IPS-18a (cell line): ENCODE measurements around the gene DCST1.

Experiments used
- H3K27ac ChIP-seq: one replicate; pipeline ENCODE4 v1.5.1; 2013; ENCODE audit warnings: low read length
- H3K27me3 ChIP-seq: one replicate; pipeline ENCODE4 v1.6.1; 2013; ENCODE audit warnings: mild to moderate bottlenecking, low read length; ENCODE audit not compliant: control insufficient read depth, insufficient read depth
- H3K36me3 ChIP-seq: one replicate; pipeline ENCODE4 v1.6.1; 2013; ENCODE audit warnings: low read depth, low read length; ENCODE audit not compliant: control insufficient read depth
- H3K4me1 ChIP-seq: one replicate; pipeline ENCODE4 v1.6.1; 2013; ENCODE audit warnings: low read depth, low read length; ENCODE audit not compliant: control insufficient read depth
- H3K4me3 ChIP-seq: one replicate; pipeline ENCODE4 v1.5.1; 2013; ENCODE audit warnings: low read length
- H3K9ac ChIP-seq: one replicate; pipeline ENCODE4 v1.6.1; 2013; ENCODE audit warnings: mild to moderate bottlenecking, low read length, moderate library complexity
- H3K9me3 ChIP-seq: one replicate; pipeline ENCODE4 v1.6.1; 2013; ENCODE audit warnings: low read depth, low read length; ENCODE audit not compliant: control insufficient read depth

Gene DCST1

DNA sequence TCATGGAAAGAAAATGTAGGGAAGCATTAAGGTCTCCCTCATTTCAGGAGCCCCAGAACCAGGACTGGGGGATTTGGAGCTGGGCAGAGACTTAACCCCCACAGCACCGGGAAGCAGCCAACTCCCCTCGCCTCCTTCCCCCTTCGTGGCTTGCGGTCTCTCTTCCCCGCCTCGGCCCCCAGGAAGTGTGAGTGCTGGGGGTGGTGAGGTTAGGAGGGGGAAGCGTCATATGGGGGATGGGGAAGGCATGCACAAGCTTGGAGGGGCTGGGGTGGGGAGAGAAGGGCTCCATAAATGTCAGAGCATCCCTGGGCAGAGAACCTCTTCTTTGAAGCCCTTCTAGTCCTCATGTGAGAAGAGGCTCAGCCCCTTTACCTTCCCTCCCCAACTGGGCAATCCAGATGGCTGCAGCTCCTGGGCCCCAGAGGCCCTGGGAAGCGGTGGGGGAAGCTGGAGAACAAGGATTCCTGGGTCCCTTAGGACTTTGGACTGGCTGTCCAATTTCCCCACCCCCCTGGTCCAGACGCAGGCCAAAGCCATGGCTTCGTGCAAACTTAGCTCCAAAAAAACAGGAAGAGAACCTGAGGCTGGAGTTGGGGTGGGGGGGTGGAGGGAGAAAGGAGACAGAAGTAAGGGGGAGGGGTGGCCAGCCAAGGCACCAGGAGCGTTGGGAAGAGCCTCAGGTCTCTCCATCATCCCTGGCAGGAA is 23.3 kb upstream of the DCST1 start:
- Histone ChIP-seq H3K4me1 (peaks cover 27% of the 10 kb centered on the region), H3K9me3 (no peaks in the 10 kb centered on the region), H3K27me3 (no peaks in the 10 kb centered on the region), H3K36me3 (peaks cover 6% of the 10 kb centered on the region), H3K27ac (no peak overlapping the region), H3K4me3 (no peak overlapping the region), H3K9ac (no peak overlapping the region)

DNA sequence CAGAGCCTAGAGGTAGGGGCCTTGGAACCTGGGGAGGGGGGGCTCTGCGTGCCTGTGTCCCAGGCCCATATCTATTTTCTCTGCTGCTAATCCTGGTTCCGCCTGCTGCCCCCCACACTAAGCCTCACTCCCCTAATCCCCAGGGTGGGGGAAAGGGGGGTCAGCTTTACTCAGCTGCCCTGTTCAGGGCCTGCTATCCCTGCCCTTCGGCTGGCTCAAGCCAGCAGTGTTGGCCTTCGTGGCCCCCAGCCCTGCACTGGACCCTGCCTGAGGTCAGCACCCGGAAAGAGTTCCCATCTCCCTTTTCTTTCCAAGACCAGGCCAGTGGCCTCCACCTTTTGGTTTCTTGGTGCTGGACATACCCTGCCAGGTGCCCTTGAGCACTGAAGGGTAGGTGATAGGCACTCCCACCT is 22.6 kb upstream of the DCST1 start:
- no peaks in the 10 kb centered on the region for H3K27me3 ChIP-seq
- H3K4me3 ChIP-seq: no peak overlapping the region
- H3K9ac ChIP-seq: no peak overlapping the region
- H3K36me3 ChIP-seq: peaks cover 10% of the 10 kb centered on the region
- no peaks in the 10 kb centered on the region for H3K9me3 ChIP-seq
- peaks cover 27% of the 10 kb centered on the region for H3K4me1 ChIP-seq
- H3K27ac ChIP-seq: no peak overlapping the region

DNA sequence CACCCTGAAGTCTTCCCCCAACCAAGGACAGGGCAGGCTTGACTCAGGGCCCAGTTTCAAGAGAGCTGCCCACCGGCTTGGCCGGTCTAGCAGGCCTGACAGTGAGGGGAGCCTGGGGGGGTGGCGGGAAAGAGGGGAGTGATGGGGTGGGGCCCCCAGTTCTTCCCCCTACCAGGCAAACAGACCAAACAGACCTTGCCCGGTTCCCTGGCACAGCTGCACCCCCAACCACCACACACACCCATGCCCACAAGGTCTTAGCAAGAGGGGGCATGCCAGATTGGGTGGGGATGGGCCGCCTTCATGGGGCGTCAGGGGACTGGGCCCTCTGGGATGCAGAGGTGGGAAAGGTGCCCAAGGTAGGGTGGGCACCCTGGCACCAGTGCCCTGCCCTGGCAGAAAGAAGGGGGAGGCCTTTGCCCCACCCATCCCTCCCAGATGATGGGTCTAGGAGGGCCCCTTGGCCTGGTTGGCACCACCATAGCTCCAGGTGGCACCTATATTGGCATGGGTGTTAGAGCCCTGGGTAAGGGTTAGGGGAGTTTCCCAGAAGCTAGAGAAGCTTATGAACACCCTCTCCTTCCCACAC is 22.1 kb upstream of the DCST1 start:
- H3K4me3 ChIP-seq: no peak overlapping the region
- no peak overlapping the region for H3K9ac ChIP-seq

DNA sequence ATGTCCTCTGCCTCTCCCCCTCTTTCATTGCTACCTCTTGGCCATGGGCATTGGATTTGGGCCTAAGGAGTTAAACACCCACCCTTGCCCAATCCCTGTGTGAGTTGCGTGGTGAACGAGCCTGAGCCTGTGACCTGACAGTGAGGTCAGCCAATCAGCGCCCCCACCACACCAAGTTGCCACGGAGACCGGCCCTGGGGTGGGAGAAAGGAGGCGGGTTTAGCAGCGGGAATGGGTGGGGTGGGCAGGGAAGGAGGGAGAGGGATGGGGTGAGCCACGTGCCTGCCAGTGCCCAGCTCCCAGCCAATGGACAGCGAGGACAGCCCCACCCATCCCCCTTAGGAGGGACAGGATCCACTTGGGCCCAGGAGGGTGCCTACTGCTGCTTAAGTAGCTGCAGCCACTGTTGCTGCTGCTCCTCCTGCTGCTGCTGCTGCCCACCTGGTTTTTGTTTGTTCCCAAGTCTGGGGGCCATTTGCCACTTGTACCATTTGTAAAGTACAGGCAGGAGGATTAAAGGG is 21.5 kb upstream of the DCST1 start:
- Histone ChIP-seq H3K4me3 (peak overlapping the region; percentile 42), H3K4me1 (peaks cover 32% of the 10 kb centered on the region), H3K36me3 (peaks cover 10% of the 10 kb centered on the region), H3K9ac (no peak overlapping the region), H3K27ac (peak overlapping the region; percentile 63), H3K27me3 (no peaks in the 10 kb centered on the region), H3K9me3 (no peaks in the 10 kb centered on the region)

More for the DNA sequence above, 22.1 kb upstream of the DCST1 start:
- H3K9me3 ChIP-seq: no peaks in the 10 kb centered on the region
- H3K27me3 ChIP-seq: no peaks in the 10 kb centered on the region
- peaks cover 10% of the 10 kb centered on the region for H3K36me3 ChIP-seq
- peaks cover 28% of the 10 kb centered on the region for H3K4me1 ChIP-seq
- no peak overlapping the region for H3K27ac ChIP-seq

DNA sequence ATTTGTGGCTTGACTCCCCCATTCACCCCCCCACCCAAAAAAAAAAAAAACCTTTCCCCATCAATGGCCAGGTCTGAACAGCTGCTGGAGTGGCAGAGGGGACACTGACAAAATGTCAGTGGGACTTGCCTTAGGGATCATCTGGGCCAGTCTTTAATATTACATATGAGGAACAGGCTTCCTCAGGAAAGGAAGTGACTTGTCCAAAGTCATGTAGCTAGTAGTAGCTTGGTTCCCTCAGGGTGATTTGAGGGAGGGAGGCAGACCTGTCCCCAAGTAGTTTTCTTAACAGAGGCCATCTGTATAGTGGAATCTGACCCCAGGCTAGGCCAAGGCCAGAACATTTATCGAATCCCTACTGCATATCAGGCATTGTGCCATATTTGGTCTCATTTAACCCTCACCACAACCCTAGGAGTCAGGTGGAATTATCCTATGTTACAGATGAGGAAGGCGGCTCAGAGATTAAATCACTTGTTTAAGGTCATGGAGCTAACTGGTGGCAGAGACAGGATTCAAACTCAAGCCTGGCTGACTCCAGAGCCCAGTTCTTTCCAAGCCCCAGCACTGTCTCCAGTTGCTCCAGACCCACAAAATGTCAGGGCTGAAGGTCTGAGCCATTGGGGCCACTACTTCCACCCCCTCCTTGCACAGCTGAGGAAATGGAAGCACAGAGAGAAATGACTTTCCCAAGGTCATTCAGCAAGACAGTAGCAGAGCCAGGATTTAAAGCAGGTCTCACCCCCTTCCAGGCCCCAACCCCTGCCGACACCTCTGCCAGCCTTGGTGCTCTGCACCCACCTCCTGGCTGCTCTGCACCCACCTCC is 20.6 kb upstream of the DCST1 start:
- Histone ChIP-seq H3K27me3 (no peaks in the 10 kb centered on the region), H3K4me1 (peaks cover 35% of the 10 kb centered on the region), H3K27ac (no peak overlapping the region), H3K4me3 (no peak overlapping the region), H3K9me3 (no peaks in the 10 kb centered on the region), H3K9ac (no peak overlapping the region), H3K36me3 (peaks cover 10% of the 10 kb centered on the region)

DNA sequence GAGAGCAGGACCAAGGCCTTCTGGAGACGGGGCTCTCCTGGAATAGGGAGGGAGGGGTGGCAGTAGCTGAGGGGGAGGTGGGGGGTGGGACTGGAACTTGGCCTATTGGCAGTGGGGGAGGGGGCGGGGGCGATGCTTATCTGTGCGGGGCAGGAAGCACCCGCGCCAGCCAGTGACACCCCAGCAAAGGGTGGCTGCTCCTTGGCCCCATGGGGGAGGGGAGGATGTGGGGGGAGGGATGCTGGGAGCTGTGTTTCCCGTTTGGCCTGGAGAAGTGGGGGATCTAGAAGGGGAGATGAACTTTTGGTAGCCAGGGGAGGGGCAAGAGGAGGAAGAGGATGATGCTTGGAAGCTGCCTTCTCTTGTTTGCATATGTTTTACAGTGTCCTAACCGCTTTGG is 20.0 kb upstream of the DCST1 start:
- no peak overlapping the region for H3K27ac ChIP-seq
- no peak overlapping the region for H3K9ac ChIP-seq
- peaks cover 31% of the 10 kb centered on the region for H3K4me1 ChIP-seq
- no peak overlapping the region for H3K4me3 ChIP-seq
- H3K36me3 ChIP-seq: peaks cover 10% of the 10 kb centered on the region
- no peaks in the 10 kb centered on the region for H3K27me3 ChIP-seq
- H3K9me3 ChIP-seq: no peaks in the 10 kb centered on the region

DNA sequence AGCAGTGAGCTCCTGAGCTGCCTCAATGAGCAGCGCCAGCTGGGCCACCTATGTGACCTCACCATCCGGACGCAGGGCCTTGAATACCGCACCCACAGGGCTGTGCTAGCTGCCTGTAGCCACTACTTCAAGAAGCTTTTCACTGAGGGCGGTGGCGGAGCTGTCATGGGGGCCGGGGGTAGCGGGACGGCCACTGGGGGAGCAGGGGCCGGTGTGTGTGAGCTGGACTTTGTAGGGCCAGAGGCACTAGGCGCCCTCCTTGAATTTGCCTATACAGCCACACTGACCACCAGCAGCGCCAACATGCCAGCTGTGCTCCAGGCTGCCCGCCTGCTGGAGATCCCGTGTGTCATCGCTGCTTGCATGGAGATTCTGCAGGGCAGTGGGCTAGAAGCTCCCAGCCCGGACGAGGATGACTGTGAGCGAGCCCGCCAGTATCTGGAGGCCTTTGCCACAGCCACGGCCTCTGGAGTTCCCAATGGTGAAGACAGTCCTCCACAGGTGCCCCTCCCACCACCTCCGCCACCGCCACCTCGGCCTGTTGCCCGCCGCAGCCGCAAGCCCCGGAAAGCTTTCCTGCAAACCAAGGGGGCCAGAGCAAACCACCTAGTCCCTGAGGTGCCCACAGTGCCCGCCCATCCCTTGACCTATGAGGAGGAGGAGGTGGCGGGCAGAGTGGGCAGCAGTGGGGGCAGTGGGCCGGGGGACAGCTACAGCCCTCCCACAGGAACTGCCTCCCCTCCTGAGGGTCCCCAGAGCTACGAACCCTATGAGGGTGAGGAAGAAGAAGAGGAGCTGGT is 18.7 kb upstream of the DCST1 start:
- Histone ChIP-seq H3K4me1 (peaks cover 25% of the 10 kb centered on the region), H3K9ac (no peak overlapping the region), H3K9me3 (no peaks in the 10 kb centered on the region), H3K27ac (no peak overlapping the region), H3K4me3 (no peak overlapping the region), H3K36me3 (peaks cover 10% of the 10 kb centered on the region), H3K27me3 (no peaks in the 10 kb centered on the region)

DNA sequence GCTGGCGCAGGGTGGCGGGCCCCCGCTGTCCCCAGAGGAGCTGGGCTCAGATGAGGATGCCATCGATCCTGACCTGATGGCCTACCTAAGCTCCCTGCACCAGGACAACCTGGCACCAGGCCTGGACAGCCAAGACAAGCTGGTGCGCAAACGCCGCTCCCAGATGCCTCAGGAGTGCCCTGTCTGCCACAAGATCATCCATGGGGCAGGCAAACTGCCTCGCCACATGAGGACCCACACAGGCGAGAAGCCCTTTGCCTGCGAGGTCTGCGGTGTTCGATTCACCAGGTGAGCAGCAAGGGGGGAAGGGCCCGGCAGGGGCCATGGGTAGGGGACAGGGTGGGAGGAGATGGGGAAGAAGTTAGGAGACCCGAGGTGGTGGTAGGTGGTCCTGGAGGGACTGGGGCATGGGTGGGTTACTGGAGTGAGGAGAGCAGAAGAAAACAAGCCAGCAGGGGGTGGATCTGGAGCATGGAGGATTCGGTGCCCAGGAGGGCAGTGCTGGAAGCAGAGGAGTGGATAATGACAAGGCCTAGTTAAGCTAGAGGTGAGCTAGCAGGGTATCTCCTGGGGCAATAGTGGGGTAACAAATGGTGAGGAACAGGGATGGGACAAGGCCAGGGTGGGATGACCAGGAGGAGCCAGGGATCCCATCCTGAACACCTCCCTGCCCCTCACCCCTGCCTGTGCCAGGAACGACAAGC is 17.9 kb upstream of the DCST1 start:
- no peaks in the 10 kb centered on the region for H3K9me3 ChIP-seq
- peaks cover 10% of the 10 kb centered on the region for H3K36me3 ChIP-seq
- no peak overlapping the region for H3K27ac ChIP-seq
- H3K4me3 ChIP-seq: no peak overlapping the region
- no peak overlapping the region for H3K9ac ChIP-seq
- H3K4me1 ChIP-seq: peaks cover 25% of the 10 kb centered on the region
- H3K27me3 ChIP-seq: no peaks in the 10 kb centered on the region

DNA sequence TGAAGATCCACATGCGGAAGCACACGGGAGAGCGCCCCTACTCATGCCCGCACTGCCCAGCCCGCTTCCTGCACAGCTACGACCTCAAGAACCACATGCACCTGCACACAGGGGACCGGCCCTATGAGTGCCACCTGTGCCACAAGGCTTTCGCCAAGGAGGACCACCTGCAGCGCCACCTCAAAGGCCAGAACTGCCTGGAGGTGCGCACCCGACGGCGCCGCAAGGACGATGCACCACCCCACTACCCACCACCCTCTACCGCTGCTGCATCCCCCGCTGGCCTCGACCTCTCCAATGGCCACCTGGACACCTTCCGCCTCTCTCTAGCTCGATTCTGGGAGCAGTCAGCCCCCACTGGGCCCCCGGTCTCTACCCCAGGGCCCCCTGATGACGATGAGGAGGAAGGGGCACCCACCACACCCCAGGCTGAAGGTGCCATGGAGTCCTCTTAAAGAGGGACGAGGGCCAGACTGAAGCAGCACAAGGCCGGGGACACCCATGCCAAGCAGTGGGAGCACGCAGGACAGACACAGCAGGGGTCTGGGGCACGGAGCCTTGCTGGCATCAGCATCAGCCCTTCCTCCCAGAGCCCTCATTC is 17.3 kb upstream of the DCST1 start:
- H3K27me3 ChIP-seq: no peaks in the 10 kb centered on the region
- peak overlapping the region; percentile 74 for H3K27ac ChIP-seq
- peak overlapping the region; percentile 60 for H3K4me3 ChIP-seq
- H3K4me1 ChIP-seq: peaks cover 25% of the 10 kb centered on the region
- H3K36me3 ChIP-seq: peaks cover 10% of the 10 kb centered on the region
- peak overlapping the region; percentile 68 for H3K9ac ChIP-seq
- H3K9me3 ChIP-seq: no peaks in the 10 kb centered on the region

DNA sequence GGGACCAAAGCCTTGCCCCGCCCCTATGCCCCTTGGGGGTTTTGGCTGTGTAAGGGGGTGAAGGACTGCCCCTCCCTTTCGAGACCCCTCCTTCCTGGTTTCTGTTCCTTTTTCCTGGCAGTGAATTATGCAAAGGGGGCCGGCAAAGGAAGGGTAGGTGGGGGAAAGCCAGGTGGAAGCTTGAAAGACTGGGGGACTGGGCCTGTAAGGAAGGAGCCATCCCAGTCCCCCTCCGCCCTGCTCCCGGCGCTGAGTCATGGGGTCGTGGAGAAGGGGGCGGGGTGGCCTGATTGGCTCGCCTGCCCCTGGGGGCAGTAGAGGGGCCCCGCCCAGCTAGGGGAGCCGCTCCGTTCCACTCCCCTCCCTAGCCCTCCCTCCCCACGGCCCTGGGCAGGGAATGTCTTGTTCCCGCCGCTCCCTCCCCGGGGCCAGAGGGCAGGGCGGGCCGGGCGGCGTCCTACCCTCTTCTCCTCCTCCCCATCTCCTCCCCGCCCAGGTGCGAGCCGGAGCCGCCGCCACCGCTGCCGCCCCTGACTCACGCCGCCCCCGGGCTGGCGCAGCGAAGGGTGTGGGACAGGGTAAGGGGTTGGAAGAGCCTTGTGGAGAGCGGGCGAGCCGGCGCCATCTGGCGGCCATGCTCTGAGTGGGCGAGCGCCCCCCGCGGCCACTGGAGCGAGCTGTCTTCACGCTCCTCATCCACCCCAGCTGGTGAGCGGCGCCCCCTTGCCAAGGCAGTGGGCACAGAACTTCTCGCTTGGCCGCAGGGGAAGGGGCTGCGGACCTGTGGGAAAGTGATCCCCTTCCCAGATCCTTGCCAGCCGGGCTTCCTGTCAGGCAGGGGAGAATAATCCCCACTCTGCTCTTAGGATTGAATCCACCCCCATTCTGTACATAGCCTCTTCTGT is 16.3 kb upstream of the DCST1 start:
- Histone ChIP-seq H3K4me3 (peak overlapping the region; percentile 60), H3K4me1 (peaks cover 21% of the 10 kb centered on the region), H3K9ac (peak overlapping the region; percentile 68), H3K27me3 (no peaks in the 10 kb centered on the region), H3K27ac (peak overlapping the region; percentile 74), H3K9me3 (no peaks in the 10 kb centered on the region), H3K36me3 (peaks cover 10% of the 10 kb centered on the region)
